ENCODE measurements around the gene GPATCH3. TPM values are rescaled to one million over a fixed set of nuclear protein-coding genes. Genes with fewer than 3 reads are reported as not detected.

GPATCH3 gene
- polyA plus RNA-seq, 1 experiment = 6.5 TPM

DNA sequence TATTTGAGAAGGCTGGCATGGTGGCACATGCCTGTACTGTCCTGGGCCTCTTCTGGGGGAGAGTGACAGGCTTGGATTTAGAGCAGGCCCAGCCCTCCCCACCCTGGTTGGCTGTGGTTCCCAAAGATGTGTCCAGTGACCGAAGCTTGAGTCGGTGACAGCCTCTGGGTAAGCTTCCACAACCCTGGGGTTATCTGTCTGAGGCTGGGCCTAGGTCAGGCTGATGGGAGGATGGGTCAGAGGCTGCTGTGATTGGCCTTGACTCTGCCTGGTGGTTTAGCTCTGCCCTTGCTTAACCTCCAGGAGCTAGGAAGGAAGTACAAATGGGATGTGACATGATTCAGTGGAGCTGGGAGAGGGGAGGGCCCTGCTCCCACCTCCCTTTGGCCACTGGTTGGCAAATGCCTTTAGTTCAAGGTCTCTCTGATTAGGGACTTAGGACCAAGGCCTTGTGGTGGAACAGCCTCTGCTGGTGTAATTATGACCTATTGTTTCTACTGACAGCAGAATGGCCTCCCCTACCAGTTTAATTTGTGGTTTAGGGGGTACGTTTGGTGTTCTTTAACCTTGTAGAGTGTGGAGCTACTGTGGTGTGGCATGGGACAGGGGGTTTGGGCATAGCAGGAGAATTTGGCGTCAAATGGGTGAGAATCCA, 37.9 kb upstream of the GPATCH3 start:
- Histone ChIP-seq H3K9me3 (ENCODE audit: control insufficient read depth, insufficient read depth, low read length) (no peaks in the 10 kb centered on the region), H3K4me3 (ENCODE audit: low read depth, low read length) (no peak overlapping the region), H3K27ac (ENCODE audit: low read depth, low read length) (no peak overlapping the region), H3K27me3 (ENCODE audit: control insufficient read depth, insufficient read depth, low read length) (no peaks in the 10 kb centered on the region)
- CTCF ChIA-PET = interaction anchor here (0.8 kb wide), 1 partner anchor 20 kb away, joined by 3 read pairs; no protein-coding TSS in a partner anchor
- POLR2A ChIA-PET = interaction anchor here (0.6 to 1.0 kb wide), 2 partner anchors 9 to 216 kb away, joined by 3 to 5 read pairs; no protein-coding TSS in a partner anchor
- DNase-seq (ENCODE audit: low read depth, low spot score) = no peak
- no peak for TF ChIP-seq CTCF (IDR thresholded peaks at IDR 0.05; ENCODE audit: low read depth, low read length)

DNA sequence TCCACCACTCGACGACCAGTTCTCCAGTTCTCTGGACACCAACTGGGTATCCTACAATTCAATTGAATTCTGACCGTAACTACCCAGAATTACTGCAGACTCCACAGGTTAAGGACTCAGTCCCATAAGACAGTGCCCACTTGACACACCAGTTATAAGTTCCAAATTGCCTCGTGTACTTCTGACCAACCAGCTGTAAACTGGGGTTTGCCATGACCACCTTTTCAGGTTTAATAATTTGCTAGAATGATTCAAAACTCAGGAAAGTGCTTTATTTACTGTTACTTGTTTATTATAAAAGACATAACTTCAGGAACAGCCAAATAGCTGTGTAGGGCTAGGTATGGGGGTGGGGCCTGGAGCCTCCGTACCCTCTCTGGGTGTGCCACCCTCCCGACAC, 36.6 kb upstream of the GPATCH3 start:
- TF ChIP-seq CTCF (IDR thresholded peaks at IDR 0.05; ENCODE audit: low read depth, low read length) = no peak
- POLR2A ChIA-PET = no interaction called here
- CTCF ChIA-PET = interaction anchor here (0.7 kb wide), 1 partner anchor 110 kb away, joined by 3 read pairs; no protein-coding TSS in a partner anchor
- DNase-seq (ENCODE audit: low read depth, low spot score) = no peak
- H3K27ac ChIP-seq (ENCODE audit: low read depth, low read length) = no peak overlapping the region
- no peak overlapping the region for H3K4me3 ChIP-seq (ENCODE audit: low read depth, low read length)
- H3K9me3 ChIP-seq (ENCODE audit: control insufficient read depth, insufficient read depth, low read length) = no peaks in the 10 kb centered on the region
- H3K27me3 ChIP-seq (ENCODE audit: control insufficient read depth, insufficient read depth, low read length) = no peaks in the 10 kb centered on the region

DNA sequence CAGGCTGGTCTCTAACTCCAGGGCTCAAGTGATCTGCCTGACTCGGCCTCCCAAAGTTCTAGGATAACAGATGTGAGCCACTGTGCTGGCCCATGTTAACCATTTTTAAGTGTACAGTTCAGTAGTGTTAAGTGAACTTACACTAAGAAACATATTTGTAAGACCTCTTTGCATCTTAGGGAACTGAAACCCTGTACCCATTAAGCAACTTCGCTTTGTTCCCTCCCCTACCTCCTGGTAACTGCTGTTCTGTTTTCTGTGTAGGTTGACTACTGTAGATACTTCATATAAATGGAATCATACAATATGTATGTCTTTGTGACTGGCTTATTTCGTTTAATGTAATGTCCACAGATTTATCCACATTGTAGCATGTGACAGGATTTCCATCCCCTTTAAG, 32.3 kb upstream of the GPATCH3 start:
- H3K27ac ChIP-seq (ENCODE audit: low read depth, low read length) = no peak overlapping the region
- POLR2A ChIA-PET = no interaction called here
- H3K27me3 ChIP-seq (ENCODE audit: control insufficient read depth, insufficient read depth, low read length) = no peaks in the 10 kb centered on the region
- no peak for TF ChIP-seq CTCF (IDR thresholded peaks at IDR 0.05; ENCODE audit: low read depth, low read length)
- H3K9me3 ChIP-seq (ENCODE audit: control insufficient read depth, insufficient read depth, low read length) = no peaks in the 10 kb centered on the region
- no peak for DNase-seq (ENCODE audit: low read depth, low spot score)
- H3K4me3 ChIP-seq (ENCODE audit: low read depth, low read length) = no peak overlapping the region
- CTCF ChIA-PET = no interaction called here

GRCh38 chr1:26923711-26924110, 23.4 kb upstream of the GPATCH3 start:
- POLR2A ChIA-PET = interaction anchor here (0.6 to 1.0 kb wide), 2 partner anchors 21 to 23 kb away, joined by 3 read pairs; partner anchors contain the start of gene GPATCH3
- no peak for DNase-seq (ENCODE audit: low read depth, low spot score)
- no peak overlapping the region for H3K4me3 ChIP-seq (ENCODE audit: low read depth, low read length)

More at GRCh38 chr1:26923711-26924110, 23.4 kb upstream of the GPATCH3 start:
- Histone ChIP-seq H3K27ac (ENCODE audit: low read depth, low read length) (no peak overlapping the region), H3K27me3 (ENCODE audit: control insufficient read depth, insufficient read depth, low read length) (no peaks in the 10 kb centered on the region), H3K9me3 (ENCODE audit: control insufficient read depth, insufficient read depth, low read length) (peaks cover 3% of the 10 kb centered on the region; the same call in 1 of the 2 replicates)
- TF ChIP-seq CTCF (IDR thresholded peaks at IDR 0.05; ENCODE audit: low read depth, low read length) = no peak
- CTCF ChIA-PET = interaction anchor here (0.9 kb wide), 1 partner anchor 37 kb away, joined by 3 read pairs; no protein-coding TSS in a partner anchor
